Stomach (tissue), 4 donors: Measurements from ENCODE around the gene ZNF789.

Experiments
- CTCF ChIP-seq, 7 experiments: fragments of 450-650 bp in 4 of 7; fragments of 200-600 bp in 3 of 7; sonication (generic) in 3 of 7; IDR thresholded peaks; one replicate each; pipeline ENCODE4 v1.5.1; 2016 to 2019; ENCODE audit warnings: antibody characterized with exemption in 7 of 7, control low read depth in 2 of 7, mild to moderate bottlenecking in 1 of 7
- EP300 ChIP-seq: sonication (generic); formaldehyde crosslinking; IDR thresholded peaks from one replicate; pipeline ENCODE4 v1.6.1; 2017; ENCODE audit warnings: antibody characterized with exemption
- POLR2A ChIP-seq, 4 donors: fragments of 450-650 bp; IDR thresholded peaks; one replicate each; pipeline ENCODE4 v1.6.1; 2016; ENCODE audit warnings: antibody characterized with exemption in 4 of 4, control low read depth in 2 of 4, mild to moderate bottlenecking in 1 of 4, moderate library complexity in 1 of 4
- POLR2AphosphoS5 ChIP-seq, 3 donors: sonication (generic); formaldehyde crosslinking; IDR thresholded peaks; one replicate each; pipeline ENCODE4 v1.6.1; 2016; ENCODE audit warnings: antibody characterized with exemption in 3 of 3

DNA sequence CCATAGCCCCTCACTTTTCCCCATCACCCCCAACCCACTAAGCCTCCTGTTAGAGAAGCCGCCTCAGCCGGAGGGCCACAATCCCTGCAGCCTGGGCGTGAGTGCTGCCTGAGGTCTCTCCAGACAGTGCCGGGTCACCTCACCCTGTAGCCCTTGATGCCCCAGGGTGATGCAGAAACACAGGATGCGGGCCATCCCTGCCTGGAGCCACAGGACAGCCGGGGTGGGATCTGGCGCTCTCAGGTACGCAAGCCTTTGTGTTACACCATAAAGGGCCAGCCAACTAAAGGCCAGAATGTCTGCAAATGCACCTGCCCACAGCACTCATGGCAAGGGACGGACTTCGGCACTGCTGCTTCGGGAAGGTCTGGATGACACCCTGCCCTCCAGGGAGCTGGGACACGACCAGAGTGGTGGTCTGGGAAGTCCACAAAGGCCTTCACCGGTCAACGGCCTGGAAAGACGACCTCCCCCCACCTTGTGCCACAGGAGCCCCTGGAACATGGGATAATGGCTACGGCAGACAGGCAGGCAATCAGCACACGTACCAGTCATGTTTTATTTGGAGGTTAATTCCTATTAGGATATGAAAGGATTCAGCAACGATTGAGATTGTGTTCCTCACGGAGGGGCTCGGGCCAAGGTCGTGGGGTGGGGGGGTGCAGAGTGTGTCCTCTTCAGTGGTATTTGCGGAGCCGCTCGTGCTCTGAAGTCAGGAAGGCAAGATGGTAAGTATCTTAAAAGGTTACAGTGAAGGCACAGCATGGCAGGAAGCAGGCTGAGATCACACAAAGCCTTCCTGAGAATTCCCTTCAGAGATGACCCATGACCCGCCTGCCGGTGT, 14.8 kb upstream of the ZNF789 start:
- no peak for TF ChIP-seq CTCF (IDR thresholded peaks at IDR 0.05)
- TF ChIP-seq EP300 = no peak
- no peak for TF ChIP-seq POLR2A (IDR thresholded peaks at IDR 0.05)
- TF ChIP-seq POLR2AphosphoS5 (IDR thresholded peaks at IDR 0.05) = no peak
